Mesenchymal stem cell (in vitro differentiated cells and primary cell): Measurements from ENCODE around the gene RAB5A.

Experiments used
- DNase-seq: peaks from one replicate; pipeline ENCODE4 v3.0.0-alpha.2; 2013
- H2AFZ ChIP-seq: one replicate; pipeline ENCODE4 v1.6.1; 2013; ENCODE audit warnings: low read depth, mild to moderate bottlenecking, control low read depth, inconsistent platforms, low read length, moderate library complexity
- H2AK5ac ChIP-seq: 2 replicates; pipeline ENCODE4 v1.6.1; 2013; ENCODE audit warnings: low read length, moderate library complexity, mild to moderate bottlenecking, inconsistent platforms; ENCODE audit not compliant: severe bottlenecking
- H2BK120ac ChIP-seq: one replicate; pipeline ENCODE4 v1.6.1; 2013; ENCODE audit warnings: low read depth, mild to moderate bottlenecking, inconsistent platforms, low read length, moderate library complexity
- H2BK12ac ChIP-seq, 2 experiments: one replicate each; pipeline ENCODE4 v1.6.1; 2013; ENCODE audit warnings: inconsistent platforms in 2 of 2, low read length in 2 of 2, mild to moderate bottlenecking in 2 of 2, moderate library complexity in 2 of 2, control low read depth in 1 of 2
- H2BK15ac ChIP-seq: one replicate; pipeline ENCODE4 v1.6.1; 2013; ENCODE audit warnings: mild to moderate bottlenecking, low read depth, inconsistent platforms; ENCODE audit not compliant: poor library complexity, severe bottlenecking
- H2BK5ac ChIP-seq: 2 replicates; pipeline ENCODE4 v1.6.1; 2013; ENCODE audit warnings: low read depth, mild to moderate bottlenecking, low read length, control low read depth, inconsistent platforms; ENCODE audit not compliant: poor library complexity, severe bottlenecking
- H3K14ac ChIP-seq, 2 experiments: one replicate each; pipeline ENCODE4 v1.6.1; 2013; ENCODE audit warnings: inconsistent platforms in 2 of 2, low read length in 2 of 2, control low read depth in 1 of 2, mild to moderate bottlenecking in 1 of 2, moderate library complexity in 1 of 2
- H3K18ac ChIP-seq, 2 experiments: one replicate each; pipeline ENCODE4 v1.6.1; 2013; ENCODE audit warnings: inconsistent platforms in 2 of 2, low read length in 2 of 2, control low read depth in 1 of 2, low read depth in 1 of 2, mild to moderate bottlenecking in 1 of 2
- H3K23ac ChIP-seq, 2 experiments: one replicate each; pipeline ENCODE4 v1.6.1; 2013; ENCODE audit warnings: inconsistent platforms in 2 of 2, low read length in 2 of 2, mild to moderate bottlenecking in 2 of 2, moderate library complexity in 2 of 2, control low read depth in 1 of 2
- H3K27ac ChIP-seq: 2 replicates; pipeline ENCODE4 v1.5.1; 2013; ENCODE audit warnings: mild to moderate bottlenecking, moderate library complexity, low read length, control low read depth, inconsistent platforms; ENCODE audit not compliant: poor library complexity, severe bottlenecking
- H3K27me3 ChIP-seq, 2 experiments: 2 replicates each; pipeline versions ENCODE4 v1.6.1 to v1.7.0; 2013; ENCODE audit warnings: low read length in 2 of 2, mild to moderate bottlenecking in 2 of 2, moderate library complexity in 2 of 2, control low read depth in 1 of 2, inconsistent platforms in 1 of 2; ENCODE audit not compliant: control insufficient read depth in 1 of 2, insufficient read depth in 1 of 2
- H3K36me3 ChIP-seq, 2 experiments: 2 replicates each; pipeline versions ENCODE4 v1.6.1 to v1.7.0; 2013; ENCODE audit warnings: low read length in 2 of 2, control low read depth in 1 of 2, inconsistent platforms in 1 of 2, low read depth in 1 of 2, mild to moderate bottlenecking in 1 of 2; ENCODE audit not compliant: insufficient read depth in 2 of 2, control insufficient read depth in 1 of 2
- H3K4ac ChIP-seq, 2 experiments: one replicate each; pipeline ENCODE4 v1.6.1; 2013; ENCODE audit warnings: inconsistent platforms in 2 of 2, low read length in 2 of 2, mild to moderate bottlenecking in 2 of 2, moderate library complexity in 2 of 2, control low read depth in 1 of 2, low read depth in 1 of 2
- H3K4me1 ChIP-seq: 2 replicates; pipeline ENCODE4 v1.6.1; 2013; ENCODE audit warnings: low read depth, low read length, control low read depth; ENCODE audit not compliant: control insufficient read depth, insufficient read depth
- H3K4me2 ChIP-seq: 2 replicates; pipeline ENCODE4 v1.6.1; 2013; ENCODE audit warnings: low read length, mild to moderate bottlenecking, inconsistent platforms; ENCODE audit not compliant: poor library complexity, severe bottlenecking
- H3K4me3 ChIP-seq, 2 experiments: 2 replicates each; pipeline versions ENCODE4 v1.5.1 to v1.7.0; 2013; ENCODE audit warnings: low read length in 2 of 2, mild to moderate bottlenecking in 2 of 2, control low read depth in 1 of 2, low read depth in 1 of 2; ENCODE audit not compliant: insufficient read depth in 1 of 2
- H3K79me1 ChIP-seq: replicated peaks from 2 replicates; pipeline ENCODE4 v1.6.1; 2013; ENCODE audit warnings: mild to moderate bottlenecking, control low read depth, low read length, inconsistent platforms; ENCODE audit not compliant: poor library complexity, severe bottlenecking
- H3K9ac ChIP-seq: 2 replicates; pipeline ENCODE4 v1.7.0; 2013; ENCODE audit warnings: mild to moderate bottlenecking, low read length, moderate library complexity
- H3K9me3 ChIP-seq: 2 replicates; pipeline ENCODE4 v1.7.0; 2013; ENCODE audit warnings: mild to moderate bottlenecking, low read length; ENCODE audit not compliant: control insufficient read depth
- H4K8ac ChIP-seq: one replicate; pipeline ENCODE4 v1.6.1; 2013; ENCODE audit warnings: inconsistent platforms, mild to moderate bottlenecking, low read length, moderate library complexity
- H4K91ac ChIP-seq: one replicate; pipeline ENCODE4 v1.6.1; 2013; ENCODE audit warnings: mild to moderate bottlenecking, low read length, inconsistent platforms
- WGBS: methylation state at CpG from one replicate; pipeline ENCODE4 v1.1.7; 2013; ENCODE audit warnings: mixed read lengths; 5-methylcytosine and 5-hydroxymethylcytosine counted together

Gene RAB5A

GRCh38 chr3:19938295-19938627, 8.6 kb upstream of the RAB5A start:
- WGBS, result no CpG with 5 or more reads among the region's 1 CpG

DNA sequence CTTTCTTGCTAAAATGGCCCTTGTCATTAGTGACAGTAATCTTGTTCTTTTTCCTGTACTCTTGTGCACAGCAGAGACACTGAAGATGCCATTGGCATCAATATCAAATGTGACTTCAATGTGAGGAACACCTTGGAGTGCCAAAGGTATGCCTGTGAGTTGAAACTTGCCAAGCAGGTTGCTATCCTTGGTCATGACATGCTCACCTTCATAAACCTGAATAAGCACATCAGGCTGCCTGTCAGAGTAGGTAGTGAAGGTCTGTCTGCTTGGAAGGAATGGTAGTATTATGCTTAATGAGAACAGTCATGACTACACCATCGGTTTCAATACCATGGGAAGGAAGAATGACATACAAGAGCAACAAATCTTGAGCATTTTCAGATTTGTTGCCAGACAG, 6.3 kb upstream of the RAB5A start:
- no peaks in the 10 kb centered on the region for H3K36me3 ChIP-seq
- H4K91ac ChIP-seq, result no peak overlapping the region
- H3K4ac ChIP-seq, result no peak overlapping the region
- no peak overlapping the region for H3K27ac ChIP-seq
- H2AFZ ChIP-seq, result no peak overlapping the region
- H2AK5ac ChIP-seq, result no peak overlapping the region
- no peaks in the 10 kb centered on the region for H3K4me1 ChIP-seq
- no peak overlapping the region for H3K4me2 ChIP-seq
- H3K79me1 ChIP-seq, result no peaks in the 10 kb centered on the region
- H3K27me3 ChIP-seq, result no peaks in the 10 kb centered on the region
- no peak overlapping the region for H3K9ac ChIP-seq
- H2BK12ac ChIP-seq, result no peak overlapping the region
- H3K14ac ChIP-seq, result no peak overlapping the region
- H2BK120ac ChIP-seq, result no peak overlapping the region
- DNase-seq, result no peak
- H2BK5ac ChIP-seq, result no peak overlapping the region
- no peak overlapping the region for H3K18ac ChIP-seq
- no peak overlapping the region for H4K8ac ChIP-seq
- H3K23ac ChIP-seq, result no peak overlapping the region
- WGBS, result 95% methylated on average over 1 of the region's 1 CpG
- no peak overlapping the region for H2BK15ac ChIP-seq
- H3K9me3 ChIP-seq, result no peaks in the 10 kb centered on the region
- H3K4me3 ChIP-seq, result no peak overlapping the region

More at GRCh38 chr3:19938295-19938627, 8.6 kb upstream of the RAB5A start:
- H2BK120ac ChIP-seq, result no peak overlapping the region
- H3K27me3 ChIP-seq, result peaks cover 0 to 11% of the 10 kb centered on the region in 2 experiments
- H4K8ac ChIP-seq, result no peak overlapping the region
- H3K4me2 ChIP-seq, result no peak overlapping the region
- H3K36me3 ChIP-seq, result no peaks in the 10 kb centered on the region
- H3K79me1 ChIP-seq, result no peaks in the 10 kb centered on the region
- H3K4me1 ChIP-seq, result no peaks in the 10 kb centered on the region
- H2BK12ac ChIP-seq, result no peak overlapping the region
- no peak overlapping the region for H3K18ac ChIP-seq
- H3K4ac ChIP-seq, result no peak overlapping the region
- no peak overlapping the region for H2AK5ac ChIP-seq
- no peak overlapping the region for H3K4me3 ChIP-seq
- H3K14ac ChIP-seq, result no peak overlapping the region
- no peak overlapping the region for H2BK15ac ChIP-seq
- H3K23ac ChIP-seq, result no peak overlapping the region
- H3K9ac ChIP-seq, result no peak overlapping the region
- H3K9me3 ChIP-seq, result no peaks in the 10 kb centered on the region
- no peak overlapping the region for H2AFZ ChIP-seq
- H3K27ac ChIP-seq, result no peak overlapping the region
- no peak for DNase-seq
- H4K91ac ChIP-seq, result no peak overlapping the region
- no peak overlapping the region for H2BK5ac ChIP-seq

- no peak overlapping the region for H2BK12ac ChIP-seq
- H2BK120ac ChIP-seq, result no peak overlapping the region
- no peak overlapping the region for H3K27ac ChIP-seq
- H2AK5ac ChIP-seq, result no peak overlapping the region
- H3K36me3 ChIP-seq, result peaks cover 0 to under 1% of the 10 kb centered on the region in 2 experiments
- no peak overlapping the region for H2BK15ac ChIP-seq
- H2AFZ ChIP-seq, result no peak overlapping the region
- H2BK5ac ChIP-seq, result no peak overlapping the region
- 99% methylated on average over 8 of the region's 9 CpGs for WGBS
- H3K14ac ChIP-seq, result no peak overlapping the region
- H3K4me2 ChIP-seq, result no peak overlapping the region
- H3K4me1 ChIP-seq, result peaks cover 3% of the 10 kb centered on the region
- H4K91ac ChIP-seq, result no peak overlapping the region
- H3K4ac ChIP-seq, result no peak overlapping the region
- H3K79me1 ChIP-seq, result peaks cover 6% of the 10 kb centered on the region
- H3K18ac ChIP-seq, result no peak overlapping the region
- H3K4me3 ChIP-seq, result peak overlapping the region in 1 of 2 experiments; percentile 91
- no peak overlapping the region for H4K8ac ChIP-seq
- no peak overlapping the region for H3K23ac ChIP-seq
- no peaks in the 10 kb centered on the region for H3K27me3 ChIP-seq
- no peaks in the 10 kb centered on the region for H3K9me3 ChIP-seq
- H3K9ac ChIP-seq, result no peak overlapping the region
- DNase-seq, result no peak
Measured at GRCh38 chr3:19945534-19945933, 1.4 kb upstream of the RAB5A start.

GRCh38 chr3:19945969-19946831, 697 bp upstream of the RAB5A start:
- peak overlapping the region; percentile 91 to 100 for H3K4me3 ChIP-seq
- peaks cover 3% of the 10 kb centered on the region for H3K4me1 ChIP-seq
- H3K23ac ChIP-seq, result no peak overlapping the region
- H2AK5ac ChIP-seq, result peak overlapping the region; percentile 100
- H4K8ac ChIP-seq, result peak overlapping the region; percentile 83
- H3K36me3 ChIP-seq, result peaks cover 0 to 7% of the 10 kb centered on the region in 2 experiments
- peak overlapping the region; percentile 97 for H3K9ac ChIP-seq
- peak overlapping the region; percentile 81 for H3K4me2 ChIP-seq
- no peak overlapping the region for H3K14ac ChIP-seq
- H2BK12ac ChIP-seq, result peak overlapping the region in 1 of 2 experiments; percentile 32
- H3K27me3 ChIP-seq, result no peaks in the 10 kb centered on the region
- peaks cover 6% of the 10 kb centered on the region for H3K79me1 ChIP-seq
- 54% methylated on average over 23 of the region's 26 CpGs for WGBS
- DNase-seq, result no peak
- H3K18ac ChIP-seq, result peak overlapping the region; percentile 69 to 85
- peak overlapping the region; percentile 77 for H2BK15ac ChIP-seq
- H3K4ac ChIP-seq, result peak overlapping the region; percentile 49 to 98
- H3K27ac ChIP-seq, result peak overlapping the region; percentile 87
- peak overlapping the region; percentile 69 for H2BK120ac ChIP-seq
- peak overlapping the region; percentile 7 for H4K91ac ChIP-seq
- H2BK5ac ChIP-seq, result peak overlapping the region; percentile 95
- peak overlapping the region; percentile 86 for H2AFZ ChIP-seq
- no peaks in the 10 kb centered on the region for H3K9me3 ChIP-seq
